Measurements from ENCODE around the gene CCNK.

Gene CCNK

DNA sequence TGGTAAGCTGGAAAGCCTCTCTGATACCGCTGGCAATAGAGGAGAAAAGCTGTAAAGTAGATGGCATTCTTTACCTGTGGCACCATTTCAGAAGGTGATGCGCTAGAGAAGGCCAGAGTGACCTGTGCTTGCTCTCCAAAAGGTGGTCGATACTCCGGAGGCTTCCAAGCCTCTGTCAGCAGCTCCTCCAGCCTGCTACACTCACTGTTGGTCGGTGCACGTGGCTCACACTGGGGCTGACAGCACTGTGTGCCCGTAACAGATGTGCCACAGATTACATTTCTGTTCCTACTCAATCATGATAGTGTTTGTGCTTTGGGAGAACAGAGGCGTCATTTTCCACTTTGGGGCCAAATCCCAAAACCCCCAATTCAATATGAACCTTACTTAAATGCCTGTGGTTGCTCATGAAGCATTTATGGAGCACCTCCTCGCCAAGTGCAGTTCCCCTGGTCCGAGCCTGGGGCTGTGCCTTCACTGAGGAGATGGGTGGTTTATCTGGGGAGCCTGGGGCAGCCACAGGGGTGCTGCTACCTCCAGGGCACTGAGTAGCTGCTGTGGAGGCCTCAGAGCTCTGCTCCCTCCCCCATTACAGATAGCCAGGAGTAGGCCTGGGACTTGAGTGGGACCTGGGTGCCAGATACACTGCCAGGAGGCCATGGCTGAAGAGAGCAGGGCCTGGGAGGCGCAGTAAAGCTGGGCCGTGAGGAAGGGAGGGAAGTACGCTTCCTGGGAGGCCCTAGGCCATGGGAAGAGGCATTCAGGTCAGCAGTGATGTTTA, 26.8 kb downstream of the CCNK start:
- DNase-seq (ENCODE audit: low read depth in 2 of 2), result no peak

DNA sequence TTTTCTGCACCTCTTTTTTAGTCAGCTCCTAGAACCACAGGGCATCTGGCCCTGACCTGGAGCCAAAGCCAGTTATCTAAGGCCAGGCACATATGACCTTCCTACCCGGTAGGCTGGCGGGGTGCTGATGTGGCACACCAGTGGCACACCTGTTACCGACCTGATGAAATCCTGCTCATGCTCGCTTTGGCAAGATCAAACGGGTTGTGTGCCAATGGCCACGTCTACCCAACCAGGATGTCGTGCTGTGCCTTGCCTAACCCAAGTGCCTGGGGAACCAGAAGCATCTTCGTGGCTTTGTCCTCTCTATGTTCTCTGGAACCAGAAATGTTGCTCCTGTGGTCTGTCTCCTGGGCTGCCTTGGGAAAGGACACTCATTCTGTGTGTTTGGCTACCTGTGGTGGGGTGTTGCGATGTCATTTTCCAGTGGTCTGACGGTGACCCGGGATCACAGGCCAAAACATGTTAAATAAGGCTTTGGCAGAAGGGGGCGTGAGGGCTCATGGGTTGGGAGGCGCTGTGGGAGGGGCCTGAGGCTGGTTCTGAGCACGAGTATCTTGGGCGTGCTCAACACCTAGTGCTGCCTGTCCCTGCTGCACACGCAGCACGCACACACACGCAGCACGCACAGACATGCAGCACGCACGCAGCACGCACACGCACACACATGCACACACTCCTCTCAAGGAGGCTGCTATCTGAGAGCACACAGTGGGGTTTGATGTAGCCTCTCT, 27.9 kb downstream of the CCNK start:
- no peak for DNase-seq (ENCODE audit: low read depth in 2 of 2)

DNA sequence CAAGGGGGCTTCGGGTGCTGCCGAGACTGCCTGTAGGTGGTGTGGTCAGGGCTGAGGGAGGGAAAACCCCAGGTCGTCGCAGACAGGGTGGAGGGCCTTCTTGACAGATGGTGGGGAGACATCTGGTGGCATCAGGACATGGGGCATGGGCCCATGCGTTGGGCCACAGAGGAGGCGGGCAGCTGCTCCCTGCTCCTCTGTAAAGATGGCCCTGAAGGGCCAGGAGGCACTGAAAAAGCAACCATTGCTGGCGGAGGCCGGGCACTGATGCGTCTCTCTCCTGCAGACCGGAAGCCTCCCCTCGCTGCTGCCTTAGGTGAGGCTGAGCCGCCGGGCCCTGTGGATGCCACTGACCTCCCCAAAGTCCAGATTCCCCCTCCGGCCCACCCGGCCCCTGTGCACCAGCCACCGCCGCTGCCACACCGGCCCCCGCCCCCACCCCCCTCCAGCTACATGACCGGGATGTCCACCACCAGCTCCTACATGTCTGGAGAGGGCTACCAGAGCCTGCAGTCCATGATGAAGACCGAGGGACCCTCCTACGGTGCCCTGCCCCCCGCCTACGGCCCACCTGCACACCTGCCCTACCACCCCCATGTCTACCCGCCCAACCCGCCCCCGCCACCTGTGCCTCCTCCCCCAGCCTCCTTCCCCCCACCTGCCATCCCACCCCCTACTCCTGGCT, 28.8 kb downstream of the CCNK start:
- DNase-seq (ENCODE audit: low read depth in 2 of 2), result no peak

DNA sequence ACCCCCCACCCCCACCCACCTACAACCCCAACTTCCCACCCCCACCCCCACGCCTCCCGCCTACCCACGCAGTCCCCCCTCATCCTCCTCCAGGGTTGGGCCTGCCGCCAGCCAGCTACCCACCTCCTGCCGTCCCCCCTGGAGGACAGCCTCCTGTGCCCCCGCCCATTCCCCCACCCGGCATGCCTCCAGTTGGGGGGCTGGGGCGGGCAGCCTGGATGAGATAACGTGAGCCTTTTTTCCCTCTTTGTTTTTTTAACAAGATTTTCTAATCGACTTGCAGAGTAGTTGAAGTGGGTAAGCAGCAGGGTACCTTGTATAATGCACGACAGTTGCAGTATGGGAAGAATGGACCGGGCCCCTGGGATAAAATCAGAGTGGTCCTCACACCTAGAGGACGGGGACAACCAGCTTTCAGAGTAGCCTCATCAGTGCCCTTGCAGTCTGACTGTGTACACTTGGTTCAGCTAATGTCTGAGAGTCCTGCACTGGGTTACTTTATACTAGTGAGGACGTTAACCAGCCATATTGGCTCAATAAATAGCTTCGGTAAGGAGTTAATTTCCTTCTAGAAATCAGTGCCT, 29.4 kb downstream of the CCNK start:
- no peak for DNase-seq (ENCODE audit: low read depth in 2 of 2)

DNA sequence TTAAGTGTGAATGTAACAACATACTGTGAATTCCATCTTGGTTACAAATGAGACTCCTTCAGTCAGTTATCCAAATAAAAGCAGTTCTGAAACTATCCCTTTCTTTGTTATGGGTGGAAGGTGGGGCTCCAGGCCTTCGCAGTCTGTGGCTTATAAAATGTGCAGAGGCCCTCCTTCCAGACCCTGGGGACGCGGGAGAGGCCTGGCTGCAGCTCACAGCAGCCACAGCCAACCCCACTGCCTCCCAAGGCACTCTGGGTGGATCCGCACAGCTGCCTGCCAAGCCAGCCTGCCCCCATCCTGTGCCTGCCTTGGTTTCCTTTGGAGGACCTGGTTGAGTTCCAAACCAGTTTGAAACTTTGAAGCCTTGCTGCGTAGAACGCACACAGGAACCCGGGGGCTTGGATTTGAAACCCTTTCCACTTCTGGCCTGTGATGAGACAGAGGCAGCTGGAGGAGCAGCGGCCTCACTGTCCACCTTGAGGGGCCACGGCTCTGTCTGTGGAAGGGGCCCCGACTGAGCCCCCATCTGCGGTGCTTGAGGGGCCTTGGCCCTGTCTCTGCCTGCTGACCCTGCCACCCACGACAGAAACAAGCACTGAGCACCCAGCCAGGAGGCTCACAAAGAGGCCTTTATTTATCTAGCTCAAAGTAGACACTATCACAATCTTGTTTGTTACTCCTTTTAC, 30.4 kb downstream of the CCNK start:
- DNase-seq (ENCODE audit: low read depth in 2 of 2), result no peak

DNA sequence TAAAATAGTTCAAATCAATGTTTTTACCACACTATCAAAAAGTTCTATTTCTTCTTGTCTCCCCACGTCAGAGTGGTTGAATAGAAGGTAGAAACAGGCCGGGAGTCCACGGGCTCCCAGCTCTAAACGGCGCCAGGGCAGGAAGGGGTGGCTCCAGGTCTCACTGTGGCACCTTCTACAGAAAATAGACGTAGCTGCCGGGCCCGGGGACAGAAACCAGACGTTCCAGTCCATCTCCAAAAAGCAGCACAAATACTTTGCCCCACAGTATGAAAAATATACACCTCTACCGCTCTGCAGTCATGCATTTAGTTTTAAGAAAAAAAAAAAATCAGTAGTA, 30.9 kb downstream of the CCNK start:
- no peak for DNase-seq (ENCODE audit: low read depth in 2 of 2)

DNA sequence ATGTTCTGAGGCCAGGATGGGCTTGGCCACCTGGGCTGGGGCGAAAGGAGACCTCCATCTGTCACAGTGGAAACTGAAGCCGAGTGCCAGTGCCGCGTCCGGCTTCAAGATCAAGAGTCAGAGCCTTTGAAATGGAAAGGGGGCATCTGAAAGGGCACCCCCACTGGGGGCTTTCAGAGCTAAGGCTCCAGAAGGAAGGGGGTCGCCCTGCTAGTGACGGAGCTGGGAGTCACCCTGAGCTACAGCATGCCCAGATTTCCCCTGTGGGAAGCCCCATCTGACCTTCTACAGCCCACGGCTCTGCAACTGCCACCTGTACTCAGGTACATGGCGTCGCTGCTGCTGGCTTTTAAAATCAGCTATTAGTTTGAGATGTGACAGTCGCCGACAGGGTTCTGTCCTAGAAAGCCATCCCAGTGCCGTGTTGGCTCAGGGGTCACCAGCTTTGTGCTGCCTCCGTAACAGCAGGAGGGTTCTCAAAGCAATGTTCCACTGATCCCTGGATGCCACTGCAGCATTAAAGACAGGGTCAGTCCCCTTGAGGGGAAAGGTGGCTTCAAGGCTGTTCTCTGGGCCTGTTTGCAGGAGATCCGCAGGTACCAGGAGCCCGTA, 31.5 kb downstream of the CCNK start:
- no peak for DNase-seq (ENCODE audit: low read depth in 2 of 2)

DNA sequence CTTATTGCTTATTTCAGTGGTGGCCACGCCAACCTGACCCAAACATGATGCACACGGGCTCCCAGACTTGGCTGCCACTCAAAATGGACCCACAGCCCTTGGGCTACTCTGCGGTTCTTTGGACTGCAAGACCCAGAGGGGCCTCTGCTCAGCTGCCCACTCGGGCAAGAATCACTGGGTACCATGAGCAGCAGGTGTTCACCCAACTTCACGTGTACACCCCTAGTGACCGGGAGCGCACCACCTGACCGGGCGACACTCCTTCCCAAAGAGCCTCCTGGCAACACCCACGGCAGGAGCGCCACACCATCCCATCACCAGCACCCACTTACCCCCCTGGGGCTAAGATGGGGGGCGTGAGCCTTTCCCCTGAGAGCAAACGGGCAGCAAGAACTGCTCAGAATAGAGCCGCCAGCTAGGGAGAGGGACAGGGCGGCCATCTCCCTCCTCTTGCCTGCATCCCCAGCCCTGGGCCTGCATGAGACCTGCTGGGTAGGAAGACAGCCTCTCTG, 32.0 kb downstream of the CCNK start:
- DNase-seq (ENCODE audit: low read depth in 2 of 2), result no peak

DNA sequence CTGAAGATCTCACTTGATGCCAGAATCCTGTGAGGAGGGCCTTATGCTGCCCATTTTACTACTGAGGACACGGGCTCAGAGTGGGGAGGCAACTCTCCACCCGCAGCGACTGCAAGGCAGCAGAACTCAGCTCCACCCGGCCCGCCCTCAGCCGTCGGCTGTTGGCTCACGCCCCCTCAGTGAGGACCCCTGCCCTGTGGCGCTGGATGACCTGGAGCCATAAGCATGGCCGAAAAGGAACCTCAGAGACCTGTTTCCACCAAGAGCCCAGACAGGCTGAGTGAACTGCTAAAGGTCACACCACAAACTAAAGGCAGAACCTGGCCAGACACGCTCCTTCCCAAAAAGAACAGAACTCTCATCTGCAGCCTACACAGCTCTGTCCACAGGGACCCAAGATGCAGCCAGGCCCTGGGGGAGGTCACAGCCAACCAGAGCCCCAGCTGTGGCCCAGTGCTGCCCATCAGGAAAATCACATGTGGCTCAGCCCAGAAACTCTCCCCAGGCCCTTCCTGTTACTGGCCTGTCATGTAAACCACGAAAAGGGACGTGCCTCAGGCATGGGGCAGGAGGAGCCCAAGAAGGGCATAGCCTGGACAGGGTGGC, 32.8 kb downstream of the CCNK start:
- DNase-seq (ENCODE audit: low read depth in 2 of 2), result no peak

DNA sequence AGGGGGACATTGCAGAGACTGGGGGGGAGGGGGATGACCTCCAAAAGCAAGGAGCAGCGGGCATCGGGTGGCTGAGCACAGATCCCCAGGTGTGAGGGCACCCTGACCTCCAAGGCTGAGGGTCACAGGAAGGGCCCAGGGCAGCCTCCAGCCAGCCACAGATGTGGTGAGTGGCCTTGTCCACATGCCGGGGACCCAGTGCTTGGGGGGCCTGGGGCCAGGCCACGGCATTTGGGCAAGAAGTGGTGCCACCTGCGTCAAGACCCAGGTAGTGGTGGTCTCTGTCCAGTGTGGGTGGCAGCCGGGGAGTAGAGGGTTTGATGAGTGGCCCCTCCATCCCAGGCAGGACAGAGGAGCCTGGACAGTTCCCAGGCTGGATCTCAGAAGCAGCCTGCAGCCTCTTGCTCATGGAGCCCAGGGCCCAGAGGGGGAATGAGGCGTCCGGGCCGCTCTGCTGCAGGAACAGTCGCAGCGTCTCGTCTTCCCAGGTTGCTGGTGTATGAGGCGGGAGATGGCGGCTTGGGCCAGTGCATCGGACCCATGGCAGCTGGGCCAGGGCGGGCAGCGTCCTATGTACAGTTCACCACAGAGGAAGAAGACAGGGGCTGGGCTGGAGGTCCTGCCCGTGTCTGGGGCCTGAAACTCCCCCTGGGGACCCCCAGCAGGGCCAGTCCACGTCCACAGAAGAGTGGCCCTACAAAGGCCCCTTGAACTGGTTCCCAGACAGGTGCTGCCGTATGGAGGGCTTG, 33.5 kb downstream of the CCNK start:
- no peak for DNase-seq (ENCODE audit: low read depth in 2 of 2)

DNA sequence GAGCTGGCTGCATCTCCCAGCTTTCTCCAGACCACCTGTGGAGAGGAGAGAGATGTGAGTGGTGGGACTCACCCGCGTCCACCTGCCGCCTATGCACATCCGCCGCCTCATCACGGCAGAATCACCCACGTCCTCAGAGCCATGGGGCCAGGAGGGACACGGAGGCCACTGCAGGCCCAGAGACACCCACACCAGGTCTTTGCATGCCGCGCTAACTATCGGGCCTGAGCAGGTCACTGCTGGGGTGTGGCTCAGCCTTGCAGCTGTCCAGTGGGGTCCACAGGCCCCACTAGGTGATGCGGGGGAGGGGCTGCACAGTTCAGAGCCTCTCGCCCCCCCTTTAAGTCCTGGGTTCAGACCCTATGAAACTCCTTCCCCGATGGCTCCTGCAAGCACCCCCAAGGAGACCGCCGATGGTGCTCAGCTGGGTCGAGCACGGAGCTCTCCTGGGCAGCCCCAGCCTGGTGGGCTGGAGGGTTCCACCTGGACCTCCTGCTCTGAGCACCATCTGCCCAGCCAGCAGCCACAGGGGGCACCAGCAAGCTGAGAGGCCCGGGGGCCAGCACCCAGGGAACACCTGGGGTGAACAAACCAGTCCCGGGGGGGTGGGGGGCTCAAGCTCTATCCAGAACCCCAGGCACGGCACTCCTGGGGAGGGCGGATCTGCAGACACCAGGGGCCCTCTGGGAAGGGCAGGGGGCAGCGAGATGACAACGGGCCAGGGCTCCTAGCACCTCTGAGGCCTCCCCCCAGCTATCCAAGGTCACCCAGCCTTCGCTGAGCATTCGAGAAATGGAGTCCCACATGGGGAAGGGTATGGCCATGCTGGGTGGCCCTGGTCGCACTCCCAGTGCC, 34.3 kb downstream of the CCNK start:
- DNase-seq (ENCODE audit: low read depth in 2 of 2), result no peak

DNA sequence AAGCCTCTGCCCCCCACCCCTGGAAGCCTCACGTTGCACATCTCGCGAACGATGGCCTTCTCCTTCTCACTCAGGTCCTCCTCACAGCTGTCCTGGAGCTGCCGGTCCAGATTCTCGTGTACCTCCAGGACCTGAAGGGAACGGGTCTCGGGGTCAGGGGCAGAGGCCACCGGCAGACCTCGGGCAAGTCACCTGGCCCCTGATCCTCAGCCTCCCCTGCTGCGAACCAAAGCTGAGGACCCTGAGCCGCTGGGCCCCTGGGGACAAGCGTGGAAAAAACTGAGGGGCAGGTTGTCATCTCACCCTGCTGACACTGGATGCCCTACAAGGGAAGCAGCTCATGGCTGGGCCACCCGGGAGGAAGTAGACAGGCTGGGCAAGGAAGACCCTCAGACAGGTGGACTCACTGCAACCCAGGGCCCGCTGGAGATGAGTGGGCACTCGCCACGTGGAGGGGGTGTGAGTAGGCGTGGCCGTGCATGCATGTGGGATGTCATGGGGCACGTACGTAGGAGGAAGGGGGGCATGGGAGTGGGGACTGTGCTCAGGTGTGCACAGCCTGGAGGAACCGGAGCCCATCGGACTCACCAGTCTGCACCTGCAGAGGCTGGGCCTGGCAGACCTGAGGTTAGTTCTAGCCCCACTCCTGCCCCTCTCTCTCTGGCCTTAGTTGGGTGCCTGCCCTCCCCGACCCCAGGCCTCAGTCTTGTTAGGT, 35.1 kb downstream of the CCNK start:
- no peak for DNase-seq (ENCODE audit: low read depth in 2 of 2)

DNA sequence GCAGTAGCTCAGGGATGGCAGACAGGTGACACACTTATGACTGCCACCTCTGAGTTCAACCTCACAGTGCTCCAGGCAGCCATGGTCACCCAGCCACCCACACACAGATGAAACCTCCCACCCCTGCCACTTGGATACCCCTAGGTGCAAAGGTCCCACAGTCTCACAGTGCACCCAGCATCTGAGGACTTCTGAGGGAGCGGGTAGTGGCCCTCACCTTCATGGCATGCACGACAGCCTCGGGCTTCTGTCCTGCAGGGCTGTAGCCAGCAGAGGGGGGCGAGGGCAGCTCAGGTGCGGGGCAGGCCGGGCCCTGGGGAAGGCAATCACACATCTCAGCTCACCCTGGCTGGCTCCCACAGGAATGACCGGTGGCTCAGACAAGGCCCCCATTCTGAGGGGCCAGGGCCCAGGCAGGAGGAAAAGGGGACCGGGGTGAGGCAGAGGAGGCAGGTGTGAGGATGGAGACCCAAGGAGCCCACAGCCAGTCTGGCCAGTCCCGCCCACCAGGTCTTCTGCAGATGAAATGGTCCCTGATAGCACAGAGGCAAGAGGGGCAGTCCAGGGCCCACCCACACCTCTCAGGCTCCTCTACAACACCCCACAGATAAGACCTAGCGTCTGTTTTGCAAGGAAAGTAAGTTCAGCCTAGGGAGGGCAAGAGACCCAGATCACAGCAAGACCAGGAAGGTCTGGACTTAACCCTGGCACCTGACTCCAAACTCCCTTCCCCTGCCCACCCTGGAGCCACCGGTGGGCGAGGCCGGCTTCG, 35.8 kb downstream of the CCNK start:
- no peak for DNase-seq (ENCODE audit: low read depth in 2 of 2)

DNA sequence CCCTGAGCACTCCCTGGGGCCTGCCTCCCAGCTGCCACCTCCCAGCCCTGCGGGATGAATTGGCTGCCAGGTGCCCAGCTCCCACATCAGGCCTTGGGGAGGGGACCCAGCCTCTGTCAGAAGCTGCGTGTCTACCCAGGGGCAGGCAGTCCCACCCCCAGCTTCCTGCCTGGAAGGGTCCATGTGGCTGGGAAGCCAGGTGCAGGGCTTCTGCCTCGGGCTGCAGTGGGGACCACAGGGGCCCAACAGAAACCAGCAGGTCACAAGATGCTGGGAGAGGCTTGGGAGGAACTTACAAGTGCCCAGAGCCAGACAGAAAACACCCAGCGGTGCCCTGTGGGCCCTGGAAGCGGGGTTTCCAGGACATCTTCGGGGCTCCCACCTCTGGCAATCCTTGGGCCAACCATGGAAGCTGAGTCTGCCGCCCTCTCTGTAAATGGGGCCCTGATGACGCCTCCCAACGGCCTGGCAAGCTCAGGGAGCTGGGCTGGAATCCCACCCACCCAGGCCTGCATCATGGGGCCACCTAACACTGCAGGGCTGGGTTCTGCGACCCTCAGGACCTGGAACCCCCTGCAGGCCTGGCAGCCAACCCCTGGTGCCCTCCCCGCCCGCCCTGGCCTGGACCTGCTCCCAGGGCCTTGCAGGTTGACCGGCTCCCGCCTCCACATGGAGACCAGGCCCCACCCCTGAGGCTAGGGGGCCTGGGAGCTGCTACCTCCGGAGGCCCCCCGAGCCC, 36.6 kb downstream of the CCNK start:
- DNase-seq (ENCODE audit: low read depth in 2 of 2), result no peak

DNA sequence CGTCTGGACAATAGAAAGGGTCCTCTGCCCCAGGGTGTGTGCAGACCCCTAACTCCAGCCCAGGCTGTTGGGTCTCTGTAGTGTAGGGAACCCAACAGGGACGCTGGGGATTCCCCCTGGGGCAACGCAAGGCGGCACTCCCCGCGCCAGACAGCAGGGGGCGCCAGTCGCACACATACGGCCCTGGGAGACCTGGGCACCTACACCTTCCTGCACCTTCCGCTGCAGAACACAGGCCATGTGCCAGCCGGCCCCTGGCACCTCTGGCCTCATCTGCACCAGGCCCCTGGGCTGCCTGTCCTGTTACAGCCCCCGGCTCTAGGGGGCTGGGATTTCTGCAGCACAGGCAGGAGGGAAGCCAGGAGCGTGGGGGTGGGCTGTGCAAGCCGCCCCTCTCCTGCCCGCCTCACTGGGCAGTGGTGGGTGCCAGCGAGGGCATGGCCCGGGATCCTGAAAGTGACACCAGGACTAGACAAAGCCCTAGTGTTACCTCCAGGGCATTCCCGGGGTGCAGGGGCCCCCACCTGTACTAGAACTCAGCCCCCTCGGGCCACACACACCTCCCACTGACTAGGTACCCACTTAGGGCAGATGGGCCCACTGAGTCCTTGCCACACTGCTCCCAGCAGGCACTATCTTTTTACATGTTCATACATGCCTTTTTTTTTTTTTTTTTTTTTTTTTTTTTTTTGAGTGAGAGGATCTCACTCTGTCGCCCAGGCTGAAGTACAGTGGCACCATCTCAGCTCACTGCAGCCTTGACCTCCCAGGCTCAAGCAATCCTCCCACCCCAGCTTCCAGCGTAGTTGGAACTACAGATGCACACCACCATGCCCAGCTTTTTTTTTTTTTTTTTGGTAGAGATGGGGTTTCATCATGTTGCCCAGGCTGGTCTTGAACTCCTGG, 37.5 kb downstream of the CCNK start:
- peak; percentile 68 to 84 for DNase-seq (ENCODE audit: low read depth in 2 of 2)

DNA sequence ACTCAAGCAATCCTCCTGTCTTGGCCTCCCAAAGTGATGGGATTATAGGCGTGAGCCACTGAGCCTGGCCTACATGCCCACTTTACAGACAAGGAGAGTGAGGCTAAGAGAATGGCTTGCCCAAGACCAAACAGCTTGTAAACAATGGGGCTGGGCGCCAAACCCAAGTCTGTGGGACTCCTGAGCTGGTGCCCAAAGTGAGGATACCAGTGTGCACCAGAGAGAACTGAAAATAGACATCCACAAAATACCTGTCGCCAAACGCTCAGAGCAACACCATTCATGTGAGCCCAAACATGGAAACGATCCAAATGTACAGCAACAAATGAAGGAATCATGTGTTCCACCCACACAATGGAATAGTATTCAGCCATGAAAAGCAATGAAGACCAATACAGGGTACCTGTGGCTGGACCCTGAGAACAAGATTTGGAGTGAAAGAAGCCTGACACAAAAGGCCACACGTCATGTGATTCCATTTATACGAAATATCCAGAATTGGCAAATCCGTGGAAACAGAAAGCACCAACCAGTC, 38.2 kb downstream of the CCNK start:
- DNase-seq (ENCODE audit: low read depth in 2 of 2), result no peak
